Measurements from ENCODE around the gene ACADSB. TPM values are rescaled to one million over a fixed set of nuclear protein-coding genes. Genes with fewer than 3 reads are reported as not detected.

ACADSB gene
- total RNA-seq, 1 donor from 2014 or later, result 27.3 TPM

GRCh38 chr10:123039632-123039930 lies 30.8 kb downstream of the ACADSB start:
- Mint-ChIP-seq H3K4me3 (no peak overlapping the region), H3K27ac (no peak overlapping the region), H3K9me3 (no peaks in the 10 kb centered on the region), H3K36me3 (peaks cover 6% of the 10 kb centered on the region), H3K4me1 (ENCODE audit: unreplicated experiment) (no peaks in the 10 kb centered on the region), H3K27me3 (no peaks in the 10 kb centered on the region)
- TF ChIP-seq, protein P1, sequence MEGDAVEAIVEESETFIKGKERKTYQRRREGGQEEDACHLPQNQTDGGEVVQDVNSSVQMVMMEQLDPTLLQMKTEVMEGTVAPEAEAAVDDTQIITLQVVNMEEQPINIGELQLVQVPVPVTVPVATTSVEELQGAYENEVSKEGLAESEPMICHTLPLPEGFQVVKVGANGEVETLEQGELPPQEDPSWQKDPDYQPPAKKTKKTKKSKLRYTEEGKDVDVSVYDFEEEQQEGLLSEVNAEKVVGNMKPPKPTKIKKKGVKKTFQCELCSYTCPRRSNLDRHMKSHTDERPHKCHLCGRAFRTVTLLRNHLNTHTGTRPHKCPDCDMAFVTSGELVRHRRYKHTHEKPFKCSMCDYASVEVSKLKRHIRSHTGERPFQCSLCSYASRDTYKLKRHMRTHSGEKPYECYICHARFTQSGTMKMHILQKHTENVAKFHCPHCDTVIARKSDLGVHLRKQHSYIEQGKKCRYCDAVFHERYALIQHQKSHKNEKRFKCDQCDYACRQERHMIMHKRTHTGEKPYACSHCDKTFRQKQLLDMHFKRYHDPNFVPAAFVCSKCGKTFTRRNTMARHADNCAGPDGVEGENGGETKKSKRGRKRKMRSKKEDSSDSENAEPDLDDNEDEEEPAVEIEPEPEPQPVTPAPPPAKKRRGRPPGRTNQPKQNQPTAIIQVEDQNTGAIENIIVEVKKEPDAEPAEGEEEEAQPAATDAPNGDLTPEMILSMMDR (conservative IDR thresholded peaks at IDR 0.05), result no peak
- no peak for DNase-seq (ENCODE audit: extremely low spot score, unreplicated experiment)

DNA sequence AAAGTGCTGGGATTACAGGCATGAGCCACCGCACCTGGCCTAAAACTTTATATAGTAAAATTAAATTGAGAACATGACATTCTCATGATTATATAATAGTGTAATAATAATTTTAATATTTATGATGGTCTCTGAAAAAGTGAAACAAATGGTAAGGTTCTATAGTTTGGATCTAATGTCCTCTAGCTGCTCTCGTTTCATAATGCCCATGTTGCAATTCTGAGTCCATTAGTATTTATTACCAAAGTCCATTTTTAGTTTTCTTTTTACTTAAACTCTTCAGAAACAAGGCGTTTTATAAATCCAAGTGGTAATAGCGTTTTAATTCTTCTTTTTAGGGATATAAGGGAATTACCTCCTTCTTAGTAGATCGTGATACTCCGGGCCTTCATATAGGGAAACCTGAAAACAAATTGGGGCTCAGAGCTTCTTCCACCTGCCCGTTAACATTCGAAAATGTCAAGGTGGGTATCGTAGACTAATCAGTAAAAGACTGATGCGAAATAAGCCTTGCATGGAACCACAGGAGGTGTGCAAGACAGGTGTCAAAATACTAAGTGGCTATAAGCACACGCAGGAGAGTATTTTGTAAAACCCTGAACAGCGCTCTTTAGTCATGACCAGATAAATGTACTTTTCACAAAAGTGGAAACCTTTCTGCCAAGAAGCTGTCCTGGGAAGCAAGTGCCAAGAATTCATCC lies 34.1 kb downstream of the ACADSB start:
- H3K27ac Mint-ChIP-seq, result no peak overlapping the region
- no peaks in the 10 kb centered on the region for H3K4me1 Mint-ChIP-seq (ENCODE audit: unreplicated experiment)
- TF ChIP-seq, protein P1 (conservative IDR thresholded peaks at IDR 0.05), result no peak
- no peaks in the 10 kb centered on the region for H3K27me3 Mint-ChIP-seq
- DNase-seq (ENCODE audit: extremely low spot score, unreplicated experiment), result no peak
- H3K4me3 Mint-ChIP-seq, result no peak overlapping the region
- H3K36me3 Mint-ChIP-seq, result no peaks in the 10 kb centered on the region
- H3K9me3 Mint-ChIP-seq, result no peaks in the 10 kb centered on the region

GRCh38 chr10:123043409-123043925 lies 34.7 kb downstream of the ACADSB start:
- Mint-ChIP-seq H3K36me3 (no peaks in the 10 kb centered on the region), H3K9me3 (no peaks in the 10 kb centered on the region), H3K27me3 (no peaks in the 10 kb centered on the region), H3K4me1 (ENCODE audit: unreplicated experiment) (no peaks in the 10 kb centered on the region), H3K27ac (no peak overlapping the region), H3K4me3 (no peak overlapping the region)
- TF ChIP-seq, protein P1 (conservative IDR thresholded peaks at IDR 0.05), result peak; percentile 87
- no peak for DNase-seq (ENCODE audit: extremely low spot score, unreplicated experiment)

DNA sequence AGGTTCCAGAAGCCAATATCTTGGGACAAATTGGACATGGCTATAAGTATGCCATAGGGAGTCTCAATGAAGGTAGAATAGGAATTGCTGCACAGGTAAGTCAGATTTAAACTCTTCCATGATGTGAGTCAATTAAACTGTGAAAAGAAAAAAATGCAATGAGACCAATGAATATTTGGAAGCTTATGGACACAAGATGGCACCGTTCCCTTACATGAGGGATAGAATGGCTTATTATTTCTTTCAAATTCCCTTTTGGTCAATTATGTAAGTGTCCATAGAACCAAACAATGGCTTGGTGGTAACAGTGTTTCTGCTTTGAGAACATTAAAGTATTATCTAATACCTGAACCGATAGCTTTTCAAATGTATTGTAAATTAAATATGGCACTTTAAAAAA lies 35.6 kb downstream of the ACADSB start:
- Mint-ChIP-seq H3K27ac (no peak overlapping the region), H3K36me3 (peaks cover 2% of the 10 kb centered on the region), H3K9me3 (no peaks in the 10 kb centered on the region), H3K4me3 (no peak overlapping the region), H3K4me1 (ENCODE audit: unreplicated experiment) (no peaks in the 10 kb centered on the region), H3K27me3 (no peaks in the 10 kb centered on the region)
- TF ChIP-seq, protein P1 (conservative IDR thresholded peaks at IDR 0.05), result peak; percentile 57
- DNase-seq (ENCODE audit: extremely low spot score, unreplicated experiment), result no peak

- TF ChIP-seq, protein P1 (conservative IDR thresholded peaks at IDR 0.05), result no peak
- Mint-ChIP-seq H3K27me3 (no peaks in the 10 kb centered on the region), H3K4me1 (ENCODE audit: unreplicated experiment) (no peaks in the 10 kb centered on the region), H3K27ac (no peak overlapping the region), H3K9me3 (no peaks in the 10 kb centered on the region), H3K4me3 (no peak overlapping the region), H3K36me3 (peaks cover 6% of the 10 kb centered on the region)
- DNase-seq (ENCODE audit: extremely low spot score, unreplicated experiment), result no peak
Measured at GRCh38 chr10:123045961-123046731, 37.3 kb downstream of the ACADSB start.

Data from type B pancreatic cell (in vitro differentiated cells).